ENCODE results near the gene TCF12. TPM values are rescaled to one million over a fixed set of nuclear protein-coding genes. Genes with fewer than 3 reads are reported as not detected.

The TCF12 gene
- total RNA-seq, 1 experiment from 2014 or later: 102 TPM

DNA sequence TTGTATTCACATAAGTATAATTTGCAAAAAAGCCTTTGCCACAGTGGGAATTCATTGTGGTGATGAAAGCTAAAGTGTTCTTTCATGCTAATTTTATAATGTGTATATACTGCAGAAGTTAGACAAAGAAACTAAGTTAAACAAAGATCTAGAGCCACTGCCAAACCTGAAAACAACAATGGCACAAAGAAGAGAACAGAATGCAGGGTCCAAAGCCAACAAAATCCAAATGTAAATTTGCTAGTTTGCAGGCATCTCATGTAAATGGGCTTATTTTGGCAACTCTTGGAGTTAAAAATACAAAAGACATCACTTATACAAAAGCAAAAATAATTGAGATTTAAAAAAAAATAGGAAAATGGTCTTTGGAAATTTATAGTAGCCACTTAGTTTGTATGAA, 123.0 kb downstream of the TCF12 start:
- TF ChIP-seq POLR2AphosphoS5 (IDR thresholded peaks at IDR 0.05; ENCODE audit: low read depth, low read length) (no peak), SIN3A (IDR thresholded peaks at IDR 0.05; ENCODE audit: borderline replicate concordance, insufficient read depth, low read depth, low read length) (no peak), CTCF (IDR thresholded peaks at IDR 0.05) (no peak), TCF7L2 (IDR thresholded peaks at IDR 0.05; ENCODE audit: low read depth, low read length) (no peak)
- TF ChIP-seq, protein P1, sequence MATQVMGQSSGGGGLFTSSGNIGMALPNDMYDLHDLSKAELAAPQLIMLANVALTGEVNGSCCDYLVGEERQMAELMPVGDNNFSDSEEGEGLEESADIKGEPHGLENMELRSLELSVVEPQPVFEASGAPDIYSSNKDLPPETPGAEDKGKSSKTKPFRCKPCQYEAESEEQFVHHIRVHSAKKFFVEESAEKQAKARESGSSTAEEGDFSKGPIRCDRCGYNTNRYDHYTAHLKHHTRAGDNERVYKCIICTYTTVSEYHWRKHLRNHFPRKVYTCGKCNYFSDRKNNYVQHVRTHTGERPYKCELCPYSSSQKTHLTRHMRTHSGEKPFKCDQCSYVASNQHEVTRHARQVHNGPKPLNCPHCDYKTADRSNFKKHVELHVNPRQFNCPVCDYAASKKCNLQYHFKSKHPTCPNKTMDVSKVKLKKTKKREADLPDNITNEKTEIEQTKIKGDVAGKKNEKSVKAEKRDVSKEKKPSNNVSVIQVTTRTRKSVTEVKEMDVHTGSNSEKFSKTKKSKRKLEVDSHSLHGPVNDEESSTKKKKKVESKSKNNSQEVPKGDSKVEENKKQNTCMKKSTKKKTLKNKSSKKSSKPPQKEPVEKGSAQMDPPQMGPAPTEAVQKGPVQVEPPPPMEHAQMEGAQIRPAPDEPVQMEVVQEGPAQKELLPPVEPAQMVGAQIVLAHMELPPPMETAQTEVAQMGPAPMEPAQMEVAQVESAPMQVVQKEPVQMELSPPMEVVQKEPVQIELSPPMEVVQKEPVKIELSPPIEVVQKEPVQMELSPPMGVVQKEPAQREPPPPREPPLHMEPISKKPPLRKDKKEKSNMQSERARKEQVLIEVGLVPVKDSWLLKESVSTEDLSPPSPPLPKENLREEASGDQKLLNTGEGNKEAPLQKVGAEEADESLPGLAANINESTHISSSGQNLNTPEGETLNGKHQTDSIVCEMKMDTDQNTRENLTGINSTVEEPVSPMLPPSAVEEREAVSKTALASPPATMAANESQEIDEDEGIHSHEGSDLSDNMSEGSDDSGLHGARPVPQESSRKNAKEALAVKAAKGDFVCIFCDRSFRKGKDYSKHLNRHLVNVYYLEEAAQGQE (IDR thresholded peaks at IDR 0.05; ENCODE audit: insufficient read depth in 1 of 2, low read depth in 2 of 2, low read length in 1 of 2): no peak
- DNase-seq (ENCODE audit: low read depth, low spot score) (no peak), ATAC-seq (no peak)
- intact Hi-C loops (cut with micrococcal nuclease; ENCODE audit: unreplicated experiment) (no loop called here), in situ Hi-C loops (cut with HindIII; ENCODE audit: low pct_unique_long_range_greater_than_20kb, low sequenced_read_pairs) (no loop called here)
- no peaks in the 10 kb centered on the region for H3K36me3 ChIP-seq (ENCODE audit: control insufficient read depth, insufficient read depth, low read length)
- POLR2A ChIA-PET: no interaction called here
- no peak overlapping the region for H3K27ac ChIP-seq (ENCODE audit: low read length)
- peaks cover 6% of the 10 kb centered on the region for H3K4me1 ChIP-seq (ENCODE audit: control insufficient read depth, insufficient read depth, low read length)
- no peak overlapping the region for H3K4me3 ChIP-seq (ENCODE audit: low read depth in 2 of 2, low read length in 2 of 2)
- CTCF ChIA-PET: no interaction called here
- BruUV-seq (replicated peaks): no TSS peak
- no peaks in the 10 kb centered on the region for H3K9me3 ChIP-seq (ENCODE audit: control insufficient read depth, insufficient read depth, low read depth, low read length)
- no peaks in the 10 kb centered on the region for H3K27me3 ChIP-seq (ENCODE audit: control insufficient read depth, insufficient read depth, low read length)

- TF ChIP-seq, protein P1 (IDR thresholded peaks at IDR 0.05; ENCODE audit: insufficient read depth in 1 of 2, low read depth in 2 of 2, low read length in 1 of 2): no peak
- TF ChIP-seq TCF7L2 (IDR thresholded peaks at IDR 0.05; ENCODE audit: low read depth, low read length) (no peak), CTCF (IDR thresholded peaks at IDR 0.05) (no peak), SIN3A (IDR thresholded peaks at IDR 0.05; ENCODE audit: borderline replicate concordance, insufficient read depth, low read depth, low read length) (no peak), POLR2AphosphoS5 (IDR thresholded peaks at IDR 0.05; ENCODE audit: low read depth, low read length) (no peak)
- no TSS peak for BruUV-seq (replicated peaks)
- DNase-seq (ENCODE audit: low read depth, low spot score) (no peak), ATAC-seq (no peak)
- ChIA-PET CTCF (interaction anchor here (0.7 kb wide), 1 partner anchor 957 kb away, joined by 4 read pairs; no protein-coding TSS in a partner anchor), POLR2A (no interaction called here)
- Histone ChIP-seq H3K9me3 (ENCODE audit: control insufficient read depth, insufficient read depth, low read depth, low read length) (no peaks in the 10 kb centered on the region), H3K4me3 (ENCODE audit: low read depth in 2 of 2, low read length in 2 of 2) (no peak overlapping the region), H3K36me3 (ENCODE audit: control insufficient read depth, insufficient read depth, low read length) (no peaks in the 10 kb centered on the region), H3K4me1 (ENCODE audit: control insufficient read depth, insufficient read depth, low read length) (peaks cover 6% of the 10 kb centered on the region), H3K27me3 (ENCODE audit: control insufficient read depth, insufficient read depth, low read length) (no peaks in the 10 kb centered on the region), H3K27ac (ENCODE audit: low read length) (no peak overlapping the region)
- intact Hi-C loops (cut with micrococcal nuclease; ENCODE audit: unreplicated experiment): no loop called here
- in situ Hi-C loops (cut with HindIII; ENCODE audit: low pct_unique_long_range_greater_than_20kb, low sequenced_read_pairs): no loop called here
Measured at GRCh38 chr15:57044072-57044702, 125.7 kb downstream of the TCF12 start.
